Activated CD8-positive, alpha-beta memory T cell treated with anti-CD3 and anti-CD28 coated beads for 1 hour (primary cell): ENCODE measurements around the gene NOXA1.

Experiments
- DNase-seq, 2 donors: peaks; one replicate each; pipeline ENCODE4 v3.0.0-alpha.2; 2020; ENCODE audit warnings: low read depth in 1 of 2; ENCODE audit errors: extremely low read depth in 1 of 2

NOXA1 gene

GRCh38 chr9:137387114-137387890 lies 35.9 kb upstream of the NOXA1 start:
- DNase-seq = no peak

- DNase-seq = no peak
Observed at GRCh38 chr9:137387891-137388560, 35.2 kb upstream of the NOXA1 start.

- no peak for DNase-seq
Observed at GRCh38 chr9:137388589-137389427, 34.4 kb upstream of the NOXA1 start.

GRCh38 chr9:137389428-137389746 lies 33.8 kb upstream of the NOXA1 start:
- DNase-seq = no peak

GRCh38 chr9:137390553-137391410 lies 32.4 kb upstream of the NOXA1 start:
- no peak for DNase-seq

- DNase-seq = no peak
Observed at GRCh38 chr9:137391411-137391754, 31.8 kb upstream of the NOXA1 start.

GRCh38 chr9:137392232-137393007 lies 30.8 kb upstream of the NOXA1 start:
- DNase-seq = no peak

- no peak for DNase-seq
Observed at GRCh38 chr9:137393176-137394150, 29.7 kb upstream of the NOXA1 start.

GRCh38 chr9:137394866-137395665 lies 28.1 kb upstream of the NOXA1 start:
- DNase-seq = no peak

GRCh38 chr9:137395666-137396010 lies 27.6 kb upstream of the NOXA1 start:
- no peak for DNase-seq

GRCh38 chr9:137396227-137396626 lies 27.0 kb upstream of the NOXA1 start:
- no peak for DNase-seq

GRCh38 chr9:137396634-137397367 lies 26.4 kb upstream of the NOXA1 start:
- no peak for DNase-seq

GRCh38 chr9:137397675-137398423 lies 25.3 kb upstream of the NOXA1 start:
- no peak for DNase-seq

GRCh38 chr9:137398561-137399468 lies 24.4 kb upstream of the NOXA1 start:
- DNase-seq = no peak

GRCh38 chr9:137402746-137403145 lies 20.4 kb upstream of the NOXA1 start:
- no peak for DNase-seq

GRCh38 chr9:137403269-137403668 lies 19.9 kb upstream of the NOXA1 start:
- DNase-seq = no peak
